Right lobe of liver (tissue), 4 donors: ENCODE data around the gene PRDX6.

ENCODE experiments used
- POLR2A ChIP-seq: fragments of 450-650 bp; IDR thresholded peaks from one replicate; pipeline ENCODE4 v1.6.1; 2017; ENCODE audit warnings: antibody characterized with exemption, mild to moderate bottlenecking
- TF ChIP-seq, protein P1 (sequence below), 4 donors: fragments of 200-600 bp in 3 of 4; fragments of 450-650 bp in 1 of 4; IDR thresholded peaks; one replicate each; pipeline versions ENCODE4 v1.5.1 to v1.8.0; 2016 to 2022; ENCODE audit warnings: antibody characterized with exemption in 4 of 4, mild to moderate bottlenecking in 2 of 4
- donor health status: DM: no; HTN: no; CAD: no.
- donor health status: DM: no; HTN: no; CAD: no.
- donor health status: DM: no; HTN: yes; CAD: no.

DNA sequence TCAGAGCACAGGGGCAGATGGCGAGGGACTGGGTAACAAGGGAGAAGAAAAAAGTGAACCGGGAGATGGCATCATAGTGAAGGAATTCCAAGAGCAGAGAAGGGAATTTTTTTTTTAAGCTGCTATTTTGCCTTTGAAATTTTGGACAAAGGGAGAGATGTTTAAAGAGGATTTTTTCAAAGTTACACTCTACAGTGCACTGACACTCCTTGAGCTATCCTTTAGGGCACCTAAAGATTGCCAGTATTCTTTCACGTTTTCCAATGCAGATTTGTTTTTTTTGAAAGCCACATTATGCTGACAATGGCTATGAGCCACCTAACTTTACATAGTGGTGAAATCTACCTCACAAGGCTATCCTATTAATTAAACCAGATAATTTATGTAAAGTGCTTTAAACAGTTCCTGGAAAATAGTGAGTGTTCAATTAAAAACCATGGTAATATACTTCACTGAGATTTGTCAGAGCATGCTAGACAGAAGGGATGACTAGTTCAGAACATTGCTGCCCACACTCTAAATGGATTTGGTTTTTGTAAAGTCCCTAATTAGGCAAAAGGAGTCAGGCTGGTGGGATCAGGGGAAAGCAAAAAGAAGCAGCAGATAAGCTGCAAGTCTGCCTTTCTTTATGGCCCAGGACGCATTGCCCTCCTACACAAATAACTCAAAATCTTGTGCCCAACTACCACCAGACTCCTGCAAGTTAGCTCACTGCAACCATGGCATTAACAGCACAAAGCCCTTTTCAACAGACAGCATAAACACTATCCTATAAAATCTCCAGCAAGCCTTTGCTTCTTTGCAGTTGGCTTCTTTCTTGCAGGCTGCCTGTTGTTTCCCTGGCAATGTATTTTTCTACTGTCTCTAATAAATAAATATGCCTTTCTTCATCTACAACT is 53.9 kb downstream of the PRDX6 start:
- no peak for TF ChIP-seq POLR2A
- TF ChIP-seq, protein P1, sequence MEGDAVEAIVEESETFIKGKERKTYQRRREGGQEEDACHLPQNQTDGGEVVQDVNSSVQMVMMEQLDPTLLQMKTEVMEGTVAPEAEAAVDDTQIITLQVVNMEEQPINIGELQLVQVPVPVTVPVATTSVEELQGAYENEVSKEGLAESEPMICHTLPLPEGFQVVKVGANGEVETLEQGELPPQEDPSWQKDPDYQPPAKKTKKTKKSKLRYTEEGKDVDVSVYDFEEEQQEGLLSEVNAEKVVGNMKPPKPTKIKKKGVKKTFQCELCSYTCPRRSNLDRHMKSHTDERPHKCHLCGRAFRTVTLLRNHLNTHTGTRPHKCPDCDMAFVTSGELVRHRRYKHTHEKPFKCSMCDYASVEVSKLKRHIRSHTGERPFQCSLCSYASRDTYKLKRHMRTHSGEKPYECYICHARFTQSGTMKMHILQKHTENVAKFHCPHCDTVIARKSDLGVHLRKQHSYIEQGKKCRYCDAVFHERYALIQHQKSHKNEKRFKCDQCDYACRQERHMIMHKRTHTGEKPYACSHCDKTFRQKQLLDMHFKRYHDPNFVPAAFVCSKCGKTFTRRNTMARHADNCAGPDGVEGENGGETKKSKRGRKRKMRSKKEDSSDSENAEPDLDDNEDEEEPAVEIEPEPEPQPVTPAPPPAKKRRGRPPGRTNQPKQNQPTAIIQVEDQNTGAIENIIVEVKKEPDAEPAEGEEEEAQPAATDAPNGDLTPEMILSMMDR (IDR thresholded peaks at IDR 0.05), result no peak
